Pancreas (tissue), 10 donors: Measurements from ENCODE around the gene KSR1. TPM values are rescaled to one million over a fixed set of nuclear protein-coding genes. Genes with fewer than 3 reads are reported as not detected.

Source experiments
- ATAC-seq, 4 donors: fragments of 200-7000 bp; cut with Tn5 transposase; one replicate each; pipeline versions ENCODE4 v1.8.0 to v1.9.1; 2020; ENCODE audit warnings: mild to moderate bottlenecking in 4 of 4, moderate library complexity in 4 of 4
- DNase-seq, 6 donors: peaks; one replicate each; pipeline ENCODE4 v3.0.0-alpha.2; 2020
- FAIRE-seq: peaks from 2 replicates; lab custom pipeline; 2012; peaks lifted over from hg19 to GRCh38; lab: Jason Lieb, UNC
- H3K27ac ChIP-seq, 4 donors: fragments of 200-600 bp; sonication (generic); 1 replicate in 3 of 4; 2 replicates in 1 of 4; pipeline versions ENCODE4 v1.5.0 to v1.8.0; 2020
- H3K27me3 ChIP-seq, 4 donors: fragments of 200-600 bp; one replicate each; pipeline ENCODE4 v1.8.0; 2021
- H3K36me3 ChIP-seq, 3 donors: fragments of 200-600 bp; sonication (generic) in 1 of 3; one replicate each; pipeline versions ENCODE4 v1.5.0 to v1.8.0; 2020 to 2021
- H3K4me1 ChIP-seq, 3 donors: fragments of 200-600 bp; one replicate each; pipeline ENCODE4 v1.8.0; 2021
- H3K4me3 ChIP-seq, 4 donors: fragments of 200-600 bp; sonication (generic) in 2 of 4; one replicate each; pipeline versions ENCODE4 v1.5.0 to v1.8.0; 2020 to 2021
- H3K9me3 ChIP-seq, 4 donors: fragments of 200-600 bp; one replicate each; pipeline ENCODE4 v1.8.0; 2021
- WGBS, 2 donors: extraction: QIAGEN DNeasy Blood & Tissue Kit; methylation state at CpG; one replicate each; pipeline ENCODE4 v1.1.7; 2013; 5-methylcytosine and 5-hydroxymethylcytosine counted together
- intact Hi-C, 3 donors: fragments of 100-400 bp; cut with DNase I; formaldehyde crosslinking; loops; one replicate each; pipeline versions ENCODE4 v1.11.1 to v1.14.2; 2022
- polyA plus RNA-seq, 2 donors: library from polyadenylated mRNA; stranded (reverse); fragments of 200-250 nt; gene quantifications; one replicate each; pipeline ENCODE4 v1.2.3, GENCODE V29; 2013
- total RNA-seq, 6 donors: library from RNA; stranded (reverse); fragmentation: NEBNext Ultra II Directional in 4 of 6; extraction: Animal tissue kit (Norgen Biotek cat#: 25700) in 4 of 6; gene quantifications; one replicate each; pipeline versions ENCODE4 v1.2.1 to v1.2.4, GENCODE V29; 2021 to 2023
- TF ChIP-seq, protein P1 (sequence below), 4 donors: fragments of 200-600 bp; sonication (generic) in 3 of 4; IDR thresholded peaks; one replicate each; pipeline versions ENCODE4 v1.5.0 to v1.8.0; 2021; ENCODE audit warnings: antibody characterized with exemption in 4 of 4
- donor health status: healthy with polysubstance abuse.
- donor health status: DM: no; HTN: no; CAD: no; lungs with moderate emphysema.
- donor health status: DM: no; HTN: no; CAD: no.
- donor health status: control.
- donor health status: control.
- donor health status: Bipolar disorder and iron deficiency.
- donor health status: DM: yes; HTN: yes; CAD: no.
- donor health status: DM: no; HTN: no; CAD: no.
- donor health status: DM: no; HTN: no; CAD: no.
- donor health status: DM: yes; HTN: yes; CAD: no.

KSR1 gene
- total and polyA plus RNA-seq, 8 donors = 68.2 to 139 (median 103) TPM

GRCh38 chr17:27438348-27438998, 17.8 kb upstream of the KSR1 start:
- Histone ChIP-seq H3K36me3 (no peaks in the 10 kb centered on the region), H3K27me3 (no peaks in the 10 kb centered on the region), H3K4me1 (no peaks in the 10 kb centered on the region), H3K27ac (no peak overlapping the region), H3K4me3 (no peak overlapping the region), H3K9me3 (no peaks in the 10 kb centered on the region)
- intact Hi-C loops = no loop called here
- TF ChIP-seq, protein P1, sequence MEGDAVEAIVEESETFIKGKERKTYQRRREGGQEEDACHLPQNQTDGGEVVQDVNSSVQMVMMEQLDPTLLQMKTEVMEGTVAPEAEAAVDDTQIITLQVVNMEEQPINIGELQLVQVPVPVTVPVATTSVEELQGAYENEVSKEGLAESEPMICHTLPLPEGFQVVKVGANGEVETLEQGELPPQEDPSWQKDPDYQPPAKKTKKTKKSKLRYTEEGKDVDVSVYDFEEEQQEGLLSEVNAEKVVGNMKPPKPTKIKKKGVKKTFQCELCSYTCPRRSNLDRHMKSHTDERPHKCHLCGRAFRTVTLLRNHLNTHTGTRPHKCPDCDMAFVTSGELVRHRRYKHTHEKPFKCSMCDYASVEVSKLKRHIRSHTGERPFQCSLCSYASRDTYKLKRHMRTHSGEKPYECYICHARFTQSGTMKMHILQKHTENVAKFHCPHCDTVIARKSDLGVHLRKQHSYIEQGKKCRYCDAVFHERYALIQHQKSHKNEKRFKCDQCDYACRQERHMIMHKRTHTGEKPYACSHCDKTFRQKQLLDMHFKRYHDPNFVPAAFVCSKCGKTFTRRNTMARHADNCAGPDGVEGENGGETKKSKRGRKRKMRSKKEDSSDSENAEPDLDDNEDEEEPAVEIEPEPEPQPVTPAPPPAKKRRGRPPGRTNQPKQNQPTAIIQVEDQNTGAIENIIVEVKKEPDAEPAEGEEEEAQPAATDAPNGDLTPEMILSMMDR (IDR thresholded peaks at IDR 0.05) = no peak
- ATAC-seq = no peak
- no peak for FAIRE-seq
- WGBS, 2 donors = 92 to 96% methylated on average over 10 of the region's 10 CpGs
- DNase-seq = no peak

DNA sequence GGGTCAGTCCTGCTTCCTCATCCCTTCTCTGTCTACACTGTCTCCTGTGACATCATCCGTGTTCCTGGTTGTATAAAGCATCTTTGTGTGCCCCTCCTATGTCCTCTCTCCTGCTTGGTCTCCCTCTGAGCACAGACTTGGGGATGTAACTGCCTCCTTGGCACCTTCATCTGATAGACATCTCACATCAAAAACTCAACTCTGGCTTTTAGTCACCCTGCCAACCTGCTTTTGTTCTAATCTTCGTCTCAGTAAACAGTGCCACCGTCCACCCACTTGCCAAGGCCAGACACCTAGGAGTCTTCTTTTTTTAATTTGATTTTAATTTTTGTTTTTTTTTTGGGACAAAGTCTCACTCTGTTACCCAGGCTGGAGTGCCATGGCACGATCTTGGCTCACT, 16.9 kb upstream of the KSR1 start:
- WGBS, 2 donors = 59% methylated on average over 4 of the region's 4 CpGs
- Histone ChIP-seq H3K4me1 (no peaks in the 10 kb centered on the region), H3K36me3 (no peaks in the 10 kb centered on the region), H3K4me3 (no peak overlapping the region), H3K27ac (no peak overlapping the region), H3K9me3 (no peaks in the 10 kb centered on the region), H3K27me3 (no peaks in the 10 kb centered on the region)
- ATAC-seq = no peak
- no peak for FAIRE-seq
- TF ChIP-seq, protein P1 (IDR thresholded peaks at IDR 0.05) = no peak
- intact Hi-C loops = no loop called here
- DNase-seq = no peak

DNA sequence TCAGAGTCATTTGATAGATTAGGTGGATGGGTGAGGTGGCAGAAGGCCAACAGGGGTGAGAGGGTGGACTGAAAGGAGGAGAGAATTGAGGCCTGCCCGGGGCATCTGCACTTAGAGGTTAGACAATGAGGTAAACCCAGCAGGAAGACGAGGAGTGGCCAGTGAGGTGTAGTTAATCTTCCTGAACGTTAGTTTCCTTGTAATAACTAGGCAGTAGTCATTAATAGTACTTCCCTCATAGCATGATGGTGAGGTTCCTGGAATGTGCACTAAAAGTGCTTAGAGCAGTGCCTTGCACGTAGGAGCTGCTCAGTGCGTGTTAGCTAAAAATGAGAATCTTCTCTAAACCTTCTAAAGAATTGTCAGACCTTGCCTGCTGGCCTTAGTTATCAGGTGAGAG, 13.5 kb upstream of the KSR1 start:
- WGBS, 2 donors = 33 to 53% methylated on average over 5 of the region's 5 CpGs
- Histone ChIP-seq H3K27me3 (no peaks in the 10 kb centered on the region), H3K9me3 (no peaks in the 10 kb centered on the region), H3K36me3 (no peaks in the 10 kb centered on the region), H3K4me1 (no peaks in the 10 kb centered on the region), H3K4me3 (no peak overlapping the region), H3K27ac (no peak overlapping the region)
- no peak for FAIRE-seq
- DNase-seq = no peak
- TF ChIP-seq, protein P1 (IDR thresholded peaks at IDR 0.05) = no peak
- intact Hi-C loops = no loop called here
- no peak for ATAC-seq

GRCh38 chr17:27443491-27443890, 12.8 kb upstream of the KSR1 start:
- FAIRE-seq (no peak), DNase-seq (no peak), ATAC-seq (no peak)
- no peak overlapping the region for H3K4me3 ChIP-seq
- 83 to 87% methylated on average over 6 of the region's 6 CpGs for WGBS, 2 donors
- no peaks in the 10 kb centered on the region for H3K9me3 ChIP-seq
- H3K36me3 ChIP-seq = no peaks in the 10 kb centered on the region
- H3K27ac ChIP-seq = no peak overlapping the region
- TF ChIP-seq, protein P1 (IDR thresholded peaks at IDR 0.05) = no peak
- H3K4me1 ChIP-seq = no peaks in the 10 kb centered on the region
- no peaks in the 10 kb centered on the region for H3K27me3 ChIP-seq
- intact Hi-C loops = no loop called here

DNA sequence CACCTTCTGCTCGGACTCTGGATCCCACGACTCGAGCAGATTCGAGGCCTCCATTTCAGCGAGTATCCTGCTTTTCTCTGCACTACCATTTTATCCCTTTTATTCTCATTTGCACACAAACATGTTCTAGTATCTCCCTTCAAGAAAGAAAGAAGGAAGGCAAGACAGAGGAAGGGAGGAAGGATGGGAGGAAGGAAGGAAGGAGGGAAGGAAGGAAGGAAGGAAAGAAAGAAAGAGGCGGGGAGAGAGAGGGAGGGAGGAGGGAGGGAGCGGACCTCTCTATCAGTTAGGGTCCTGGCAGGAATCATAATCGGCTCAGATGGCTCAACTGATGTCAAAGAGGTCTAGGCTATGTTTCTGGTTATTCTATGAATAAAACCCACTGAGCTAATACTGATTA, 10.3 kb upstream of the KSR1 start:
- H3K27ac ChIP-seq = no peak overlapping the region
- no peak overlapping the region for H3K4me3 ChIP-seq
- H3K36me3 ChIP-seq = no peaks in the 10 kb centered on the region
- H3K4me1 ChIP-seq = no peaks in the 10 kb centered on the region
- FAIRE-seq (no peak), DNase-seq (no peak), ATAC-seq (no peak)
- H3K27me3 ChIP-seq = no peaks in the 10 kb centered on the region
- TF ChIP-seq, protein P1 (IDR thresholded peaks at IDR 0.05) = no peak
- 85 to 88% methylated on average over 8 of the region's 8 CpGs for WGBS, 2 donors
- H3K9me3 ChIP-seq = no peaks in the 10 kb centered on the region
- intact Hi-C loops = no loop called here
